Panc1 (cell line): ENCODE data around the gene EDEM1. TPM values are rescaled to one million over a fixed set of nuclear protein-coding genes. Genes with fewer than 3 reads are reported as not detected.

Experiments
- ATAC-seq: fragments of 200-7000 bp; cut with Tn5 transposase; 2 replicates; pipeline ENCODE4 v1.9.1; 2020; ENCODE audit warnings: mild to moderate bottlenecking, moderate library complexity
- BruUV-seq: library from RNA; stranded (reverse); fragments of 400-500 nt; replicated peaks from 2 replicates; lab custom pipeline; 2021; lab: Mats Ljungman, UMichigan
- CTCF ChIA-PET: fragments of 300-600 bp; sonication (Branson Sonifier 250); formaldehyde crosslinking; loops from one replicate; lab custom pipeline; 2022; ENCODE audit warnings: antibody characterized with exemption; lab: Charles Lee
- POLR2A ChIA-PET: fragments of 300-600 bp; sonication (Branson Sonifier 250); formaldehyde crosslinking; loops from one replicate; lab custom pipeline; 2022; ENCODE audit warnings: antibody characterized with exemption; lab: Charles Lee
- DNase-seq: peaks from one replicate; pipeline ENCODE4 v3.0.0-alpha.2; 2010; ENCODE audit warnings: low read depth, low spot score
- H3K27ac ChIP-seq: 2 replicates; pipeline ENCODE4 v1.5.1; 2011; ENCODE audit warnings: mild to moderate bottlenecking, low read length, inconsistent platforms
- H3K27me3 ChIP-seq: fragments of 200-500 bp; sonication (Bioruptor generic); 2 replicates; pipeline ENCODE4 v1.6.0; 2014; ENCODE audit warnings: low read length, inconsistent platforms; ENCODE audit not compliant: control insufficient read depth, insufficient read depth
- H3K36me3 ChIP-seq: fragments of 200-500 bp; sonication (Bioruptor generic); 2 replicates; pipeline ENCODE4 v1.5.1; 2014; ENCODE audit warnings: inconsistent platforms, mild to moderate bottlenecking, low read length, moderate library complexity; ENCODE audit not compliant: control insufficient read depth, insufficient read depth
- H3K4me1 ChIP-seq: 2 replicates; pipeline ENCODE4 v1.5.1; 2011; ENCODE audit warnings: inconsistent platforms, mild to moderate bottlenecking, low read length, moderate library complexity; ENCODE audit not compliant: control insufficient read depth, insufficient read depth
- H3K4me3 ChIP-seq, 2 experiments: 2 replicates each; pipeline ENCODE4 v1.5.1; 2011 to 2012; ENCODE audit warnings: low read depth in 2 of 2, low read length in 2 of 2, mild to moderate bottlenecking in 2 of 2, inconsistent platforms in 1 of 2, moderate library complexity in 1 of 2
- H3K9me3 ChIP-seq: fragments of 200-500 bp; sonication (Bioruptor generic); 2 replicates; pipeline ENCODE4 v1.5.1; 2014; ENCODE audit warnings: low read depth, mild to moderate bottlenecking, inconsistent platforms, low read length, moderate library complexity; ENCODE audit not compliant: control insufficient read depth, insufficient read depth
- CTCF ChIP-seq: fragments of 450-650 bp; IDR thresholded peaks from 2 replicates; pipeline ENCODE4 v1.5.1; 2017; ENCODE audit warnings: mild to moderate bottlenecking
- POLR2AphosphoS5 ChIP-seq: IDR thresholded peaks from 2 replicates; pipeline ENCODE4 v1.6.1; 2012; ENCODE audit warnings: mild to moderate bottlenecking, low read depth, low read length, moderate library complexity
- REST ChIP-seq, 2 experiments: IDR thresholded peaks; 2 replicates each; pipeline ENCODE4 v1.6.1; 2011 to 2012; ENCODE audit warnings: low read depth in 2 of 2, control low read depth in 1 of 2, low read length in 1 of 2, mild to moderate bottlenecking in 1 of 2, moderate library complexity in 1 of 2; ENCODE audit not compliant: insufficient read depth in 1 of 2
- SIN3A ChIP-seq: IDR thresholded peaks from 2 replicates; pipeline ENCODE4 v1.6.1; 2012; ENCODE audit warnings: low read depth, mild to moderate bottlenecking, low read length, moderate library complexity, borderline replicate concordance; ENCODE audit not compliant: insufficient read depth
- TCF7L2 ChIP-seq: IDR thresholded peaks from 2 replicates; pipeline ENCODE4 v1.6.1; 2011; ENCODE audit warnings: mild to moderate bottlenecking, low read depth, low read length, inconsistent platforms
- in situ Hi-C: cut with HindIII; loops from 2 replicates; pipeline ENCODE4 v1.10.0; 2016; ENCODE audit warnings: low sequenced_read_pairs, low pct_unique_long_range_greater_than_20kb
- intact Hi-C: fragments of 100-400 bp; cut with micrococcal nuclease; formaldehyde crosslinking; loops from one replicate; pipeline ENCODE4 v1.10.0; 2022; ENCODE audit not compliant: unreplicated experiment
- total RNA-seq: library from RNA; stranded (reverse); gene quantifications from one replicate; pipeline ENCODE4 v1.2.1, GENCODE V29; 2021; ENCODE audit not compliant: unreplicated experiment

The EDEM1 gene
- total RNA-seq, 1 experiment from 2014 or later, result 44.6 TPM

GRCh38 chr3:5201536-5201935 lies 14.0 kb downstream of the EDEM1 start:
- Histone ChIP-seq H3K36me3 (peaks cover 5% of the 10 kb centered on the region; the same call in 1 of the 2 replicates), H3K27me3 (no peaks in the 10 kb centered on the region), H3K4me1 (no peaks in the 10 kb centered on the region), H3K4me3 (no peak overlapping the region), H3K27ac (no peak overlapping the region), H3K9me3 (no peaks in the 10 kb centered on the region)
- in situ Hi-C loops, result no loop called here
- POLR2A ChIA-PET, result no interaction called here
- CTCF ChIA-PET, result no interaction called here
- no peak for TF ChIP-seq SIN3A
- no peak for TF ChIP-seq POLR2AphosphoS5
- no peak for TF ChIP-seq CTCF
- TF ChIP-seq TCF7L2, result no peak
- TF ChIP-seq REST (IDR thresholded peaks at IDR 0.05; ENCODE audit: insufficient read depth in 1 of 2, low read depth in 2 of 2, low read length in 1 of 2), result no peak
- BruUV-seq, result no TSS peak
- ATAC-seq (no peak), DNase-seq (no peak)
- intact Hi-C loops, result no loop called here

- Histone ChIP-seq H3K27ac (no peak overlapping the region), H3K36me3 (peaks cover 5% of the 10 kb centered on the region; the same call in 1 of the 2 replicates), H3K27me3 (no peaks in the 10 kb centered on the region), H3K4me3 (no peak overlapping the region), H3K9me3 (no peaks in the 10 kb centered on the region), H3K4me1 (no peaks in the 10 kb centered on the region)
- in situ Hi-C loops (no loop called here), intact Hi-C loops (no loop called here)
- TF ChIP-seq SIN3A, result no peak
- no peak for TF ChIP-seq CTCF
- no peak for TF ChIP-seq REST (IDR thresholded peaks at IDR 0.05; ENCODE audit: insufficient read depth in 1 of 2, low read depth in 2 of 2, low read length in 1 of 2)
- no peak for TF ChIP-seq POLR2AphosphoS5
- TF ChIP-seq TCF7L2, result no peak
- CTCF ChIA-PET, result no interaction called here
- ATAC-seq (no peak), DNase-seq (no peak)
- no TSS peak for BruUV-seq
- POLR2A ChIA-PET, result no interaction called here
Observed at GRCh38 chr3:5202222-5202621, 14.7 kb downstream of the EDEM1 start.
